ENCODE results near the gene DUS1L.
A peak's percentile ranks its signal among the peaks of the same experiment; 100 is the strongest.

The DUS1L gene

GRCh38 chr17:82016061-82016874 lies 49.3 kb downstream of the DUS1L start:
- no peak overlapping the region for H2BK120ac ChIP-seq (ENCODE audit: insufficient read depth, low read length, poor library complexity)

GRCh38 chr17:82015311-82015971 lies 50.2 kb downstream of the DUS1L start:
- H3K36me3 ChIP-seq (ENCODE audit: control insufficient read depth in 1 of 2, insufficient read depth in 2 of 2, low read length in 2 of 2) = peaks cover 20 to 23% of the 10 kb centered on the region in 2 experiments
- no CpG with 5 or more reads among the region's 24 CpGs for WGBS (ENCODE audit: extremely low coverage, insufficient coverage, insufficient read length)
- H3K79me1 ChIP-seq (ENCODE audit: low read length) = peaks cover 13% of the 10 kb centered on the region
- no peak overlapping the region for H3K27ac ChIP-seq (ENCODE audit: low read depth, low read length)
- H3K4me1 ChIP-seq (ENCODE audit: control insufficient read depth in 1 of 2, insufficient read depth in 2 of 2, low read length in 2 of 2) = peaks cover 17 to 18% of the 10 kb centered on the region in 2 experiments
- H4K8ac ChIP-seq (ENCODE audit: low read depth, low read length) = no peak overlapping the region
- H3K4me3 ChIP-seq (ENCODE audit: low read depth, low read length) = no peak overlapping the region
- H4K91ac ChIP-seq (ENCODE audit: low read depth, low read length) = no peak overlapping the region
- H2AFZ ChIP-seq (ENCODE audit: insufficient read depth, low read length, poor library complexity) = no peak overlapping the region
- no peak overlapping the region for H2BK120ac ChIP-seq (ENCODE audit: insufficient read depth, low read length, poor library complexity)
- H3K79me2 ChIP-seq (ENCODE audit: control insufficient read depth, insufficient read depth, low read length, poor library complexity) = peaks cover 2% of the 10 kb centered on the region
- H3K27me3 ChIP-seq (ENCODE audit: insufficient read depth, low read length) = no peaks in the 10 kb centered on the region
- no peak for DNase-seq
- H3K9me3 ChIP-seq (ENCODE audit: insufficient read depth, low read depth, low read length) = peaks cover 2% of the 10 kb centered on the region
- H3K4ac ChIP-seq (ENCODE audit: low read depth, low read length) = no peak overlapping the region
- no peak overlapping the region for H4K12ac ChIP-seq (ENCODE audit: low read depth, low read length)
- H3K18ac ChIP-seq (ENCODE audit: low read length) = no peak overlapping the region
- no peak overlapping the region for H2BK12ac ChIP-seq (ENCODE audit: low read length)
- H2BK5ac ChIP-seq (ENCODE audit: low read depth, low read length, poor library complexity) = no peak overlapping the region
- H3K23ac ChIP-seq (ENCODE audit: low read length) = no peak overlapping the region
- no peak overlapping the region for H3K14ac ChIP-seq (ENCODE audit: low read length)
- no peak overlapping the region for H2AK5ac ChIP-seq (ENCODE audit: low read length)
- no peak overlapping the region for H3K4me2 ChIP-seq (ENCODE audit: low read length)
- no peak overlapping the region for H3K9ac ChIP-seq (ENCODE audit: low read length)

More at GRCh38 chr17:82016061-82016874, 49.3 kb downstream of the DUS1L start:
- Histone ChIP-seq H2AK5ac (ENCODE audit: low read length) (no peak overlapping the region), H3K18ac (ENCODE audit: low read length) (no peak overlapping the region), H4K8ac (ENCODE audit: low read depth, low read length) (no peak overlapping the region), H3K36me3 (ENCODE audit: control insufficient read depth in 1 of 2, insufficient read depth in 2 of 2, low read length in 2 of 2) (peaks cover 20 to 23% of the 10 kb centered on the region in 2 experiments), H3K27ac (ENCODE audit: low read depth, low read length) (no peak overlapping the region), H2BK12ac (ENCODE audit: low read length) (no peak overlapping the region), H3K23ac (ENCODE audit: low read length) (no peak overlapping the region), H3K79me1 (ENCODE audit: low read length) (peaks cover 13% of the 10 kb centered on the region), H3K4me2 (ENCODE audit: low read length) (no peak overlapping the region), H3K9ac (ENCODE audit: low read length) (no peak overlapping the region), H3K4me3 (ENCODE audit: low read depth, low read length) (no peak overlapping the region), H3K27me3 (ENCODE audit: insufficient read depth, low read length) (no peaks in the 10 kb centered on the region), H4K91ac (ENCODE audit: low read depth, low read length) (no peak overlapping the region), H3K4ac (ENCODE audit: low read depth, low read length) (no peak overlapping the region), H3K9me3 (ENCODE audit: insufficient read depth, low read depth, low read length) (peaks cover 2% of the 10 kb centered on the region), H3K14ac (ENCODE audit: low read length) (no peak overlapping the region), H2AFZ (ENCODE audit: insufficient read depth, low read length, poor library complexity) (no peak overlapping the region), H3K4me1 (ENCODE audit: control insufficient read depth in 1 of 2, insufficient read depth in 2 of 2, low read length in 2 of 2) (peaks cover 17 to 18% of the 10 kb centered on the region in 2 experiments), H3K79me2 (ENCODE audit: control insufficient read depth, insufficient read depth, low read length, poor library complexity) (peaks cover 2% of the 10 kb centered on the region), H2BK5ac (ENCODE audit: low read depth, low read length, poor library complexity) (no peak overlapping the region), H4K12ac (ENCODE audit: low read depth, low read length) (no peak overlapping the region)
- DNase-seq = no peak
- no CpG with 5 or more reads among the region's 28 CpGs for WGBS (ENCODE audit: extremely low coverage, insufficient coverage, insufficient read length)

- Histone ChIP-seq H2AFZ (ENCODE audit: insufficient read depth, low read length, poor library complexity) (no peak overlapping the region), H3K9ac (ENCODE audit: low read length) (no peak overlapping the region), H3K23ac (ENCODE audit: low read length) (no peak overlapping the region), H3K14ac (ENCODE audit: low read length) (no peak overlapping the region), H3K79me1 (ENCODE audit: low read length) (peaks cover 13% of the 10 kb centered on the region), H3K4me2 (ENCODE audit: low read length) (no peak overlapping the region), H3K27ac (ENCODE audit: low read depth, low read length) (no peak overlapping the region), H3K4ac (ENCODE audit: low read depth, low read length) (no peak overlapping the region), H2BK12ac (ENCODE audit: low read length) (no peak overlapping the region), H3K9me3 (ENCODE audit: insufficient read depth, low read depth, low read length) (peaks cover 2% of the 10 kb centered on the region), H4K91ac (ENCODE audit: low read depth, low read length) (no peak overlapping the region), H3K4me1 (ENCODE audit: control insufficient read depth in 1 of 2, insufficient read depth in 2 of 2, low read length in 2 of 2) (peaks cover 17 to 18% of the 10 kb centered on the region in 2 experiments), H3K4me3 (ENCODE audit: low read depth, low read length) (no peak overlapping the region), H3K27me3 (ENCODE audit: insufficient read depth, low read length) (no peaks in the 10 kb centered on the region), H3K79me2 (ENCODE audit: control insufficient read depth, insufficient read depth, low read length, poor library complexity) (peaks cover 2% of the 10 kb centered on the region), H4K12ac (ENCODE audit: low read depth, low read length) (no peak overlapping the region), H2BK120ac (ENCODE audit: insufficient read depth, low read length, poor library complexity) (no peak overlapping the region), H3K36me3 (ENCODE audit: control insufficient read depth in 1 of 2, insufficient read depth in 2 of 2, low read length in 2 of 2) (peaks cover 20 to 23% of the 10 kb centered on the region in 2 experiments), H2BK5ac (ENCODE audit: low read depth, low read length, poor library complexity) (no peak overlapping the region), H2AK5ac (ENCODE audit: low read length) (no peak overlapping the region), H3K18ac (ENCODE audit: low read length) (no peak overlapping the region), H4K8ac (ENCODE audit: low read depth, low read length) (no peak overlapping the region)
- DNase-seq = no peak
- no CpG with 5 or more reads among the region's 13 CpGs for WGBS (ENCODE audit: extremely low coverage, insufficient coverage, insufficient read length)
Observed at GRCh38 chr17:82014971-82015310, 50.7 kb downstream of the DUS1L start.

- WGBS (ENCODE audit: extremely low coverage, insufficient coverage, insufficient read length) = no CpG with 5 or more reads among the region's 23 CpGs
- Histone ChIP-seq H3K4ac (ENCODE audit: low read depth, low read length) (no peak overlapping the region), H4K12ac (ENCODE audit: low read depth, low read length) (no peak overlapping the region), H3K4me3 (ENCODE audit: low read depth, low read length) (no peak overlapping the region), H3K27ac (ENCODE audit: low read depth, low read length) (no peak overlapping the region), H3K9ac (ENCODE audit: low read length) (no peak overlapping the region), H4K8ac (ENCODE audit: low read depth, low read length) (no peak overlapping the region), H3K23ac (ENCODE audit: low read length) (no peak overlapping the region), H4K91ac (ENCODE audit: low read depth, low read length) (no peak overlapping the region), H3K14ac (ENCODE audit: low read length) (no peak overlapping the region), H3K4me1 (ENCODE audit: control insufficient read depth in 1 of 2, insufficient read depth in 2 of 2, low read length in 2 of 2) (peaks cover 17 to 18% of the 10 kb centered on the region in 2 experiments), H3K36me3 (ENCODE audit: control insufficient read depth in 1 of 2, insufficient read depth in 2 of 2, low read length in 2 of 2) (peaks cover 20 to 24% of the 10 kb centered on the region in 2 experiments), H2AK5ac (ENCODE audit: low read length) (peak overlapping the region; percentile 11), H3K4me2 (ENCODE audit: low read length) (no peak overlapping the region), H2BK5ac (ENCODE audit: low read depth, low read length, poor library complexity) (no peak overlapping the region), H2BK120ac (ENCODE audit: insufficient read depth, low read length, poor library complexity) (no peak overlapping the region), H3K79me1 (ENCODE audit: low read length) (peaks cover 13% of the 10 kb centered on the region), H3K18ac (ENCODE audit: low read length) (no peak overlapping the region), H2AFZ (ENCODE audit: insufficient read depth, low read length, poor library complexity) (no peak overlapping the region), H3K79me2 (ENCODE audit: control insufficient read depth, insufficient read depth, low read length, poor library complexity) (peaks cover 2% of the 10 kb centered on the region), H2BK12ac (ENCODE audit: low read length) (no peak overlapping the region), H3K27me3 (ENCODE audit: insufficient read depth, low read length) (no peaks in the 10 kb centered on the region), H3K9me3 (ENCODE audit: insufficient read depth, low read depth, low read length) (peaks cover 2% of the 10 kb centered on the region)
- DNase-seq = no peak
Observed at GRCh38 chr17:82014432-82014831, 51.2 kb downstream of the DUS1L start.
